ENCODE results near the gene WDR91. TPM values are rescaled to one million over a fixed set of nuclear protein-coding genes. Genes with fewer than 3 reads are reported as not detected.

Gene WDR91
- total RNA-seq = 16.1 and 28.3 TPM in 2 replicates

GRCh38 chr7:135211179-135211945, at the start of gene WDR91:
Gene WDR91 (minus strand): TSS chr7:135211526. CDS start chr7:135211502, 24 bp downstream.

GRCh38 chr7:135233570-135233969, 22.2 kb upstream of the WDR91 start, which contains the start of gene STRA8:
Gene STRA8 (plus strand): TSS chr7:135233838. CDS start chr7:135240525, 6,687 bp downstream.

GRCh38 chr7:135170274-135170997, 40.9 kb downstream of the WDR91 start, which contains the start of gene CYREN:
Gene CYREN (minus strand): TSS chr7:135170707. CDS start chr7:135168922, 1,785 bp downstream.

GRCh38 chr7:135147899-135148721, 63.2 kb downstream of the WDR91 start, which contains the start of gene TMEM140:
Gene TMEM140 (plus strand): TSS chr7:135148072. CDS start chr7:135164442, 16,370 bp downstream.

Other genes starting within 250 kb of the WDR91 start
- 0.49 and 0.89 TPM in 2 replicates for gene AGBL3, start 225.0 kb downstream of the WDR91 start, total RNA-seq
- 0.33 and 2.0 TPM in 2 replicates for gene TMEM140, start 63.5 kb downstream of the WDR91 start, total RNA-seq
- 46.8 and 50.3 TPM in 2 replicates for gene CYREN, start 40.8 kb downstream of the WDR91 start, total RNA-seq
- not detected in 2 replicates for gene STRA8, start 22.3 kb upstream of the WDR91 start, total RNA-seq

All from mesangial cell (primary cell).